ENCODE results near the gene XPO4.

Gene XPO4

GRCh38 chr13:20728579-20729311 is 173.8 kb downstream of the XPO4 start:
- DNase-seq (ENCODE audit: low read depth in 3 of 3): no peak

- no peak for DNase-seq (ENCODE audit: low read depth in 3 of 3)
Observed at GRCh38 chr13:20727856-20728255, 174.7 kb downstream of the XPO4 start.
